ENCODE results near the gene TRAK2. TPM values are rescaled to one million over a fixed set of nuclear protein-coding genes. Genes with fewer than 3 reads are reported as not detected.

The TRAK2 gene
- total RNA-seq: 54.4 and 61.9 TPM in 2 replicates

GRCh38 chr2:201451292-201452057 lies at the start of gene TRAK2, which contains the start of gene STRADB:
TRAK2 (minus strand) TSS chr2:201451458; CDS start chr2:201420507, 30,951 bp downstream.
STRADB (plus strand) TSS chr2:201451740; CDS start chr2:201454841, 3,101 bp downstream.

GRCh38 chr2:201357221-201357620 lies 94.0 kb downstream of the TRAK2 start, which contains the start of gene FLACC1:
FLACC1 (minus strand) TSS chr2:201357345; CDS start chr2:201351404, 5,941 bp downstream.

Other genes starting within 250 kb of the TRAK2 start
- gene CASP8, start 190.9 kb downstream of the TRAK2 start, total RNA-seq: 24.0 and 24.2 TPM in 2 replicates
- 0.38 and 1.4 TPM in 2 replicates for gene FLACC1, start 94.1 kb downstream of the TRAK2 start, total RNA-seq
- gene STRADB, start 282 bp upstream of the TRAK2 start, total RNA-seq: 50.2 and 59.5 TPM in 2 replicates
- gene TMEM237, start 192.0 kb upstream of the TRAK2 start, total RNA-seq: 61.2 and 71.7 TPM in 2 replicates
- gene MPP4, start 247.2 kb upstream of the TRAK2 start, total RNA-seq: 8.7 and 9.8 TPM in 2 replicates

All from regular cardiac myocyte (primary cell).